Tibial nerve (tissue), 4 donors: ENCODE measurements around the gene MEGF6. TPM values are rescaled to one million over a fixed set of nuclear protein-coding genes. Genes with fewer than 3 reads are reported as not detected.

Source experiments
- DNase-seq, 2 donors: peaks; one replicate each; pipeline ENCODE4 v3.0.0-alpha.2; 2019; ENCODE audit warnings: low spot score in 2 of 2
- H3K27ac ChIP-seq, 4 donors: fragments of 200-600 bp; sonication (generic) in 3 of 4; one replicate each; pipeline ENCODE4 v1.5.1; 2017 to 2019; ENCODE audit warnings: mild to moderate bottlenecking in 1 of 4
- H3K27me3 ChIP-seq, 2 donors: fragments of 200-600 bp; sonication (generic) in 1 of 2; one replicate each; pipeline versions ENCODE4 v1.5.1 to v1.6.0; 2017 to 2019
- H3K36me3 ChIP-seq, 3 donors: fragments of 200-600 bp; sonication (generic); one replicate each; pipeline ENCODE4 v1.5.1; 2018 to 2019
- H3K4me1 ChIP-seq, 4 donors: fragments of 200-600 bp; sonication (generic) in 3 of 4; one replicate each; pipeline ENCODE4 v1.5.1; 2017 to 2019
- H3K4me3 ChIP-seq, 4 donors: fragments of 200-600 bp; sonication (generic) in 3 of 4; one replicate each; pipeline ENCODE4 v1.5.1; 2017 to 2019; ENCODE audit warnings: mild to moderate bottlenecking in 1 of 4, moderate library complexity in 1 of 4
- H3K9me3 ChIP-seq, 4 donors: fragments of 200-600 bp; sonication (generic) in 3 of 4; one replicate each; pipeline ENCODE4 v1.5.1; 2017 to 2019
- EP300 ChIP-seq, 2 donors: sonication (generic); formaldehyde crosslinking; IDR thresholded peaks; one replicate each; pipeline ENCODE4 v1.6.1; 2017; ENCODE audit warnings: antibody characterized with exemption in 2 of 2, mild to moderate bottlenecking in 1 of 2
- POLR2A ChIP-seq, 2 donors: fragments of 450-650 bp; IDR thresholded peaks; one replicate each; pipeline ENCODE4 v1.6.1; 2017; ENCODE audit warnings: antibody characterized with exemption in 2 of 2, mild to moderate bottlenecking in 2 of 2, moderate library complexity in 2 of 2
- WGBS, 2 donors: methylation state at CpG; one replicate each; pipeline ENCODE4 v1.1.5; 2018; 5-methylcytosine and 5-hydroxymethylcytosine counted together
- total RNA-seq, 4 donors: library from RNA; depleted of rRNA; stranded (reverse); fragments of >200 nt; gene quantifications; one replicate each; pipeline ENCODE4 v1.1.0, GENCODE V29; 2016
- TF ChIP-seq, protein P1 (sequence below), 5 experiments: fragments of 200-600 bp in 3 of 5; fragments of 450-650 bp in 2 of 5; sonication (generic) in 3 of 5; IDR thresholded peaks; one replicate each; pipeline ENCODE4 v1.5.1; 2016 to 2019; ENCODE audit warnings: antibody characterized with exemption in 5 of 5, mild to moderate bottlenecking in 3 of 5, moderate library complexity in 2 of 5

MEGF6 gene
- total RNA-seq, 4 donors from 2014 or later = 25.3 to 63.3 (median 42.8) TPM

DNA sequence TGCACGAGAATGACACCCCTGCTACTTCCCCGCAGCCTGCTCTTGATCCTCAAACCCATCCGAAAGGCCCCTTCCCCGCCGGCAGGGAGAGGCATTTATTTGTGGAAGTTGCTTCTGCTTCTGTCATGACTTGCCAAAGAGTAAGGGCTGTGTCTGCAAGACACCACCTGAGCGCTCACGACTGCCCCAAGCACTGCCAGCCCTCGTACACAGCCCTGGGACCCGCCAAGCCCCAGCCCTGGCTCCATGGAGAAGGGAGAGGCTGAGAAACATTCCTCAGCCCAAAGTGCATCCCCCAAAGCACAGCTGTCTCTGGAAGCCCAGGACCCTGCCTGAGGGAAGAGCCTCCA is 7.2 kb upstream of the MEGF6 start:
- Histone ChIP-seq H3K9me3 (no peaks in the 10 kb centered on the region), H3K4me1 (peaks cover 3 to 31% (median 11%) of the 10 kb centered on the region in 4 donors), H3K4me3 (no peak overlapping the region), H3K36me3 (no peaks in the 10 kb centered on the region), H3K27me3 (no peaks in the 10 kb centered on the region), H3K27ac (no peak overlapping the region)
- no peak for DNase-seq
- TF ChIP-seq, protein P1, sequence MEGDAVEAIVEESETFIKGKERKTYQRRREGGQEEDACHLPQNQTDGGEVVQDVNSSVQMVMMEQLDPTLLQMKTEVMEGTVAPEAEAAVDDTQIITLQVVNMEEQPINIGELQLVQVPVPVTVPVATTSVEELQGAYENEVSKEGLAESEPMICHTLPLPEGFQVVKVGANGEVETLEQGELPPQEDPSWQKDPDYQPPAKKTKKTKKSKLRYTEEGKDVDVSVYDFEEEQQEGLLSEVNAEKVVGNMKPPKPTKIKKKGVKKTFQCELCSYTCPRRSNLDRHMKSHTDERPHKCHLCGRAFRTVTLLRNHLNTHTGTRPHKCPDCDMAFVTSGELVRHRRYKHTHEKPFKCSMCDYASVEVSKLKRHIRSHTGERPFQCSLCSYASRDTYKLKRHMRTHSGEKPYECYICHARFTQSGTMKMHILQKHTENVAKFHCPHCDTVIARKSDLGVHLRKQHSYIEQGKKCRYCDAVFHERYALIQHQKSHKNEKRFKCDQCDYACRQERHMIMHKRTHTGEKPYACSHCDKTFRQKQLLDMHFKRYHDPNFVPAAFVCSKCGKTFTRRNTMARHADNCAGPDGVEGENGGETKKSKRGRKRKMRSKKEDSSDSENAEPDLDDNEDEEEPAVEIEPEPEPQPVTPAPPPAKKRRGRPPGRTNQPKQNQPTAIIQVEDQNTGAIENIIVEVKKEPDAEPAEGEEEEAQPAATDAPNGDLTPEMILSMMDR (IDR thresholded peaks at IDR 0.05) = no peak
- TF ChIP-seq POLR2A (IDR thresholded peaks at IDR 0.05) (no peak), EP300 (IDR thresholded peaks at IDR 0.05) (no peak)
- WGBS, 2 donors = 55 to 85% methylated on average over 6 to 9 of the region's 9 CpGs

DNA sequence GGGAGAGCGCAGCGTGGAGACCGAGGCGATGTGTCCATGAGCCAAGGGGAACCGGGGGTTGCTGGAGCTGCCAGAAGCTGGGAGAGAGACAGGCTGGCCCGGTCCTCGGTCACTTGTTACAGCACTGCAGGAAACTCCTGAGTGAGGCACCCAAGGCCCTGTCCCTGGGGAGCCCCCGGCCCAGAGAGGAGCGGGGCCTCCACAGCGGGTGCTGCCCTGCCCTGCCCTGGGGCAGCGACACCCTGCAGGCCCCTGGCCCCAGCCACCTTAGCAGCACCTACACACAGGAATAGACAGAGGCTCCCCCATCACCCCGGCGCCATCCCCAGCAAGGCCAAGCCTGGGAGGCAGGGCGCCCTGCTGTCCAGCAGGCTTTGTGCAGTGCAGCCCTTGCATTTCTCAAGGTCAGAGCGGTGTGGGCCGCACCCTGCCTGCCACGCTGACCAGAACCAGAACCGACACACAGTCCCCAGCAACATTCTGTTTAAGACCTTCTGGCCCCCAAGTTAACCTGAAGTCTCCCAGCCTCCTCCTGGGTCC is 6.6 kb upstream of the MEGF6 start:
- no peak for TF ChIP-seq POLR2A (IDR thresholded peaks at IDR 0.05)
- TF ChIP-seq, protein P1 (IDR thresholded peaks at IDR 0.05) = no peak
- no peaks in the 10 kb centered on the region for H3K36me3 ChIP-seq
- H3K4me1 ChIP-seq = peaks cover 1 to 25% (median 6%) of the 10 kb centered on the region in 4 donors
- H3K27ac ChIP-seq = no peak overlapping the region
- no peak for DNase-seq
- no peaks in the 10 kb centered on the region for H3K27me3 ChIP-seq
- no peak overlapping the region for H3K4me3 ChIP-seq
- no peaks in the 10 kb centered on the region for H3K9me3 ChIP-seq
- WGBS, 2 donors = 83 to 85% methylated on average over 11 of the region's 18 CpGs

DNA sequence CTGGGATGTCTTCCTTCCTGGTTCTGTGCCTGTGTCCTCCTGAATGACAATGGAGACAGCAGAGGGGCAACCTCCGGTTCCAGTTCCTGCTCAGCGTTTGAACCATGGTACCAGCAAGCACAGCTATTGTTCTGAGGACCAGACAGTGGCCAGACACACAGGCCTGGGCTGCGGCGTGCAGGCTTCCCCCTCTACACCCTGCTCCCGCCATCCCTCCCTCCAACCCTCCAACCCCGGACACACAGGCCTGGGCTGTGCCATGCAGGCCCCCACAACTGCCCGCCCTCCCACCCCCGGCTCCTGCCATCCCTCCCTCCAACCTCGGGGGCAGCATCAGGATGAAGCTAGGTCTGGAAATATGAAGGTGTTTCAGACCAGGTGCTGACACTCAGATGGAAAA is 5.6 kb upstream of the MEGF6 start:
- no peak for DNase-seq
- TF ChIP-seq EP300 (IDR thresholded peaks at IDR 0.05) (no peak), POLR2A (IDR thresholded peaks at IDR 0.05) (no peak)
- TF ChIP-seq, protein P1 (IDR thresholded peaks at IDR 0.05) = no peak
- Histone ChIP-seq H3K4me3 (no peak overlapping the region), H3K27ac (no peak overlapping the region), H3K4me1 (peaks cover 2 to 22% (median 3%) of the 10 kb centered on the region in 4 donors), H3K27me3 (peaks cover 0 to 3% of the 10 kb centered on the region in 2 donors), H3K36me3 (no peaks in the 10 kb centered on the region), H3K9me3 (no peaks in the 10 kb centered on the region)
- WGBS, 2 donors = 74 to 87% methylated on average over 7 to 8 of the region's 9 CpGs

DNA sequence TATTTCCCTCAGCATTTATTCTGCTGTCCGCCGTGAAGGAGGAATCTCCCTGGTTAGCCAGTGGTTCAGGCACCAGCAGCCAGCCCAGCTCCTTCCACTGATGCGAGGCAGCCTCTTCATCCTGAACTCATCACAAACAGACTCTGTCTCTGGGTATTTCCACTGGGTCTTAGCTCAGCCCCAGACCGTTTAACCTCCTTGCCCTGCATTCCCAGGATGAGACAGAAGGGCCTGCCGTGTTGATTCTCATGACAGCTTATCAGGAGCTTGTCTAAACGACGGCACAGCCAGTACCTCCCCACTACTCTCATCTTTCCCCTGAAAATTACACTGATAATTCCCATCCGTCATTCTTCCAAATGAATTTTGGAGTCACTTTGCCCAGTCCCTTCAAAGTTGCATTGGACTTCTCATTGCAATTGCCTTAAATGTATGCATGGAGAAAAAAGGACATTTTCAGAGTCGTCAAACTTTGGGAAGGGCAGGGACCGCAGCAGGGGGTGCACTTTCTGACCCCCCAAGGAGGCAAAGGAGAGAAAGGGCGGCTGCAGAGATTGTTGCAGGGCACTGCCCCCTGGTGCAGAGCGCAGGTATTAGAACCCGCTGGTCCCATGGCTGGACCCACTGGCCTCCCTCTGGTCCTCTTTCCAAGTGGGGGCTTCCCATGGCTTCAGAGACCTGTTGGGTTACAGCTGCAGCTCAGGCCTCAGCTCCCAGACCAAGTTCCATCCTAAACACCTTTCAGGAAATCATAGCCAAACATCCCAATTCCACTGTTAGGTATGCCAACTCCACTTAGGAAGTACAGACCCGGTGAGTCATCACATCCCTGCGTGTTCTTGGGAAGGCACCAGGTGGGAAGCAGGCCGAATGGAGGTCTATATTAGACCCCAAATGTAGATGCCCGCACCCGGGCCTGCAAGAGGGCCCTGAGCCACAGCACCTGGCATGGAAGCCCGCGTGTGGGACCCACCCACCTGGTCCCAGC is 3.7 kb upstream of the MEGF6 start:
- no peak for DNase-seq
- Histone ChIP-seq H3K9me3 (no peaks in the 10 kb centered on the region), H3K36me3 (no peaks in the 10 kb centered on the region), H3K27me3 (peaks cover 0 to 18% of the 10 kb centered on the region in 2 donors), H3K4me3 (no peak overlapping the region), H3K4me1 (peaks cover 3 to 32% (median 15%) of the 10 kb centered on the region in 4 donors), H3K27ac (no peak overlapping the region)
- TF ChIP-seq, protein P1 (IDR thresholded peaks at IDR 0.05) = peak; percentile 39 to 53 (median 46)
- no peak for TF ChIP-seq POLR2A (IDR thresholded peaks at IDR 0.05)
- 63 to 64% methylated on average over 20 of the region's 20 CpGs for WGBS, 2 donors

DNA sequence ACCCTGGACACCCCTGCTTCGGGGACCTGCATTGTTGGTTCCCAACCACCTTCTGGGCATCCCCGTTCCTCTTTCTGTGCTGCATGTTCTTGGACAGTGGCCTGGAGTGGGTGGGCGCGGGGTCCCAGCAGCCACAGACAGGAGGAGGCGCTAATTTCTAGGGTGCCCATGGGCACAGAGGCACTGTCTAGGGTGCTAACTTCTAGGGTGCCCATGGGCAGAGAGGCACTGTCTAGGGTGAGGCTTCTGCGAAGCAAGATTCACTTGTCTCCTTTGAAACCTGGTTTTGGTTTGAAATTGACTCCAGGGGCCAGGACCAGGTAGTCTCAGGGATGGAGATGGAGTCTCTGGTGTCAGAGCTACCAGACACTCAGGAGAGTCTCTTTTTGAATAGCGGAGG is 815 bp upstream of the MEGF6 start:
- TF ChIP-seq EP300 (IDR thresholded peaks at IDR 0.05) = no peak
- no peak for TF ChIP-seq POLR2A (IDR thresholded peaks at IDR 0.05)
- TF ChIP-seq, protein P1 (IDR thresholded peaks at IDR 0.05) = no peak
- Histone ChIP-seq H3K27ac (no peak overlapping the region), H3K36me3 (no peaks in the 10 kb centered on the region), H3K27me3 (peaks cover 0 to 28% of the 10 kb centered on the region in 2 donors), H3K9me3 (no peaks in the 10 kb centered on the region), H3K4me1 (peaks cover 0 to 26% (median 16%) of the 10 kb centered on the region in 4 donors), H3K4me3 (no peak overlapping the region)
- WGBS, 2 donors = 72 to 73% methylated on average over 7 of the region's 7 CpGs
- DNase-seq = no peak
